ENCODE data around the gene CPE.

- no peak for TF ChIP-seq POLR2AphosphoS5 (IDR thresholded peaks at IDR 0.05; ENCODE audit: borderline replicate concordance, low read depth, low read length)
- TF ChIP-seq EZH2 (IDR thresholded peaks at IDR 0.05): no peak
Observed at GRCh38 chr4:165504184-165504583, 125.4 kb downstream of the CPE start.

Measured in SK-N-MC (cell line).